ENCODE measurements around the gene C16orf96.

Gene C16orf96

GRCh38 chr16:4599545-4599944, 43.4 kb downstream of the C16orf96 start:
- Histone ChIP-seq H3K27me3 (ENCODE audit: insufficient read depth, low read length) (peaks cover 18% of the 10 kb centered on the region; the same call in 1 of the 2 replicates), H3K4me1 (ENCODE audit: insufficient read depth, low read length, severe bottlenecking) (no peaks in the 10 kb centered on the region), H2AFZ (ENCODE audit: low read length) (no peak overlapping the region), H3K9ac (ENCODE audit: low read length) (no peak overlapping the region), H3K79me2 (ENCODE audit: insufficient read depth, low read length) (no peaks in the 10 kb centered on the region), H3K36me3 (ENCODE audit: insufficient read depth, low read length) (no peaks in the 10 kb centered on the region), H3K4me3 (ENCODE audit: low read depth, low read length, poor library complexity, severe bottlenecking) (no peak overlapping the region), H3F3A (ENCODE audit: insufficient read depth, low read length) (no peaks in the 10 kb centered on the region), H3K9me2 (ENCODE audit: low read depth, low read length) (no peaks in the 10 kb centered on the region), H4K20me1 (ENCODE audit: insufficient read depth, low read length) (no peaks in the 10 kb centered on the region), H3K9me3 (ENCODE audit: low read length) (no peaks in the 10 kb centered on the region), H3K27ac (ENCODE audit: low read depth, low read length, poor library complexity, severe bottlenecking) (no peak overlapping the region), H3K4me2 (ENCODE audit: low read length) (no peak overlapping the region)
- TF ChIP-seq CTCF (IDR thresholded peaks at IDR 0.05; ENCODE audit: low read length) (no peak), EZH2 (IDR thresholded peaks at IDR 0.05; ENCODE audit: borderline replicate concordance, low read length) (no peak)

GRCh38 chr16:4601036-4601863, 45.1 kb downstream of the C16orf96 start:
- H3K36me3 ChIP-seq (ENCODE audit: insufficient read depth, low read length) = no peaks in the 10 kb centered on the region
- no peaks in the 10 kb centered on the region for H3K9me3 ChIP-seq (ENCODE audit: low read length)
- no peaks in the 10 kb centered on the region for H4K20me1 ChIP-seq (ENCODE audit: insufficient read depth, low read length)
- no peak overlapping the region for H3K9ac ChIP-seq (ENCODE audit: low read length)
- TF ChIP-seq EZH2 (IDR thresholded peaks at IDR 0.05; ENCODE audit: borderline replicate concordance, low read length) (no peak), CTCF (IDR thresholded peaks at IDR 0.05; ENCODE audit: low read length) (no peak)
- no peak overlapping the region for H3K4me3 ChIP-seq (ENCODE audit: low read depth, low read length, poor library complexity, severe bottlenecking)
- no peaks in the 10 kb centered on the region for H3K79me2 ChIP-seq (ENCODE audit: insufficient read depth, low read length)
- no peak overlapping the region for H3K27ac ChIP-seq (ENCODE audit: low read depth, low read length, poor library complexity, severe bottlenecking)
- H2AFZ ChIP-seq (ENCODE audit: low read length) = no peak overlapping the region
- H3K9me2 ChIP-seq (ENCODE audit: low read depth, low read length) = no peaks in the 10 kb centered on the region
- no peak overlapping the region for H3K4me2 ChIP-seq (ENCODE audit: low read length)
- peaks cover 18% of the 10 kb centered on the region; the same call in 1 of the 2 replicates for H3K27me3 ChIP-seq (ENCODE audit: insufficient read depth, low read length)
- H3K4me1 ChIP-seq (ENCODE audit: insufficient read depth, low read length, severe bottlenecking) = no peaks in the 10 kb centered on the region
- H3F3A ChIP-seq (ENCODE audit: insufficient read depth, low read length) = no peaks in the 10 kb centered on the region

GRCh38 chr16:4601864-4602186, 45.7 kb downstream of the C16orf96 start:
- H2AFZ ChIP-seq (ENCODE audit: low read length) = no peak overlapping the region
- H3F3A ChIP-seq (ENCODE audit: insufficient read depth, low read length) = no peaks in the 10 kb centered on the region
- H4K20me1 ChIP-seq (ENCODE audit: insufficient read depth, low read length) = no peaks in the 10 kb centered on the region
- H3K4me2 ChIP-seq (ENCODE audit: low read length) = no peak overlapping the region
- H3K36me3 ChIP-seq (ENCODE audit: insufficient read depth, low read length) = no peaks in the 10 kb centered on the region
- no peak overlapping the region for H3K27ac ChIP-seq (ENCODE audit: low read depth, low read length, poor library complexity, severe bottlenecking)
- H3K9ac ChIP-seq (ENCODE audit: low read length) = no peak overlapping the region
- no peaks in the 10 kb centered on the region for H3K9me2 ChIP-seq (ENCODE audit: low read depth, low read length)
- no peaks in the 10 kb centered on the region for H3K4me1 ChIP-seq (ENCODE audit: insufficient read depth, low read length, severe bottlenecking)
- H3K79me2 ChIP-seq (ENCODE audit: insufficient read depth, low read length) = no peaks in the 10 kb centered on the region
- H3K9me3 ChIP-seq (ENCODE audit: low read length) = no peaks in the 10 kb centered on the region
- TF ChIP-seq CTCF (IDR thresholded peaks at IDR 0.05; ENCODE audit: low read length) (no peak), EZH2 (IDR thresholded peaks at IDR 0.05; ENCODE audit: borderline replicate concordance, low read length) (no peak)
- peaks cover 18% of the 10 kb centered on the region; the same call in 1 of the 2 replicates for H3K27me3 ChIP-seq (ENCODE audit: insufficient read depth, low read length)
- H3K4me3 ChIP-seq (ENCODE audit: low read depth, low read length, poor library complexity, severe bottlenecking) = no peak overlapping the region

All from OCI-LY1 (cell line).